T-cell (primary cell): ENCODE results near the gene GOLPH3. TPM values are rescaled to one million over a fixed set of nuclear protein-coding genes. Genes with fewer than 3 reads are reported as not detected.
A peak's percentile ranks its signal among the peaks of the same experiment; 100 is the strongest.

Experiments used
- ATAC-seq, 4 experiments: fragments of 200-7000 bp in 3 of 4; fragments of 150-1000 bp in 1 of 4; cut with Tn5 transposase; replicated peaks in 1 of 4; 1 replicate in 3 of 4; 2 replicates in 1 of 4; pipeline ENCODE4 v1.10.0; 2021; ENCODE audit warnings: moderate library complexity in 3 of 4, mild to moderate bottlenecking in 2 of 4, moderate number of reproducible peaks in 1 of 4
- CTCF ChIA-PET, 2 donors: fragments of 300-600 bp; sonication (Branson Sonifier 250); formaldehyde crosslinking; loops; one replicate each; lab custom pipeline; 2022; ENCODE audit warnings: antibody characterized with exemption in 2 of 2; lab: Charles Lee
- POLR2A ChIA-PET, 2 donors: fragments of 300-600 bp; sonication (Branson Sonifier 250); formaldehyde crosslinking; loops; one replicate each; lab custom pipeline; 2022; ENCODE audit warnings: antibody characterized with exemption in 2 of 2; lab: Charles Lee
- DNase-seq, 35 experiments: peaks; one replicate each; pipeline versions ENCODE4 v3.0.0 to v3.0.0-alpha.2; 2013 to 2023
- H3K27ac ChIP-seq: one replicate; pipeline ENCODE4 v1.5.1; 2013; ENCODE audit warnings: low read length
- H3K27me3 ChIP-seq, 2 experiments: replicated peaks in 1 of 2; 1 replicate in 1 of 2; 2 replicates in 1 of 2; pipeline versions ENCODE4 v1.6.1 to v1.7.0; 2013; ENCODE audit warnings: low read length in 1 of 2, mixed read lengths in 1 of 2; ENCODE audit not compliant: control insufficient read depth in 2 of 2, insufficient read depth in 2 of 2; ENCODE audit errors: extremely low read depth in 1 of 2
- H3K36me3 ChIP-seq, 2 donors: 1 replicate in 1 of 2; 2 replicates in 1 of 2; pipeline versions ENCODE4 v1.6.1 to v1.7.0; 2013; ENCODE audit warnings: low read length in 1 of 2; ENCODE audit not compliant: control insufficient read depth in 2 of 2, insufficient read depth in 1 of 2; ENCODE audit errors: extremely low read depth in 1 of 2
- H3K4me1 ChIP-seq, 2 experiments: 1 replicate in 1 of 2; 2 replicates in 1 of 2; pipeline versions ENCODE4 v1.6.1 to v1.7.0; 2013; ENCODE audit warnings: low read length in 2 of 2, mixed read lengths in 1 of 2; ENCODE audit not compliant: insufficient read depth in 2 of 2, control insufficient read depth in 1 of 2; ENCODE audit errors: extremely low read depth in 1 of 2
- H3K4me3 ChIP-seq, 2 donors: 1 replicate in 1 of 2; 2 replicates in 1 of 2; pipeline versions ENCODE4 v1.5.1 to v1.7.0; 2013; ENCODE audit warnings: mild to moderate bottlenecking in 2 of 2, low read length in 1 of 2, moderate library complexity in 1 of 2; ENCODE audit not compliant: control insufficient read depth in 1 of 2; ENCODE audit errors: extremely low read depth in 1 of 2
- H3K9me3 ChIP-seq: 2 replicates; pipeline ENCODE4 v1.7.0; 2013
- H3K27ac Mint-ChIP-seq, 2 donors: one replicate each; pipeline ENCODE4 v1.8.0; 2020 to 2021; ENCODE audit warnings: mild to moderate bottlenecking in 2 of 2, mixed read lengths in 2 of 2
- H3K27me3 Mint-ChIP-seq, 2 donors: one replicate each; pipeline ENCODE4 v1.8.0; 2021 to 2022; ENCODE audit warnings: mixed read lengths in 2 of 2
- H3K36me3 Mint-ChIP-seq: one replicate; pipeline ENCODE4 v1.8.0; 2021; ENCODE audit warnings: mixed read lengths
- H3K4me1 Mint-ChIP-seq, 3 donors: one replicate each; pipeline ENCODE4 v1.8.0; 2020 to 2022; ENCODE audit warnings: mixed read lengths in 3 of 3, mild to moderate bottlenecking in 1 of 3
- H3K4me3 Mint-ChIP-seq, 3 donors: one replicate each; pipeline ENCODE4 v1.8.0; 2020 to 2022; ENCODE audit warnings: mild to moderate bottlenecking in 3 of 3, mixed read lengths in 3 of 3, moderate library complexity in 3 of 3
- H3K9me3 Mint-ChIP-seq, 3 donors: one replicate each; pipeline ENCODE4 v1.8.0; 2020 to 2022; ENCODE audit warnings: mixed read lengths in 3 of 3
- WGBS: methylation state at CpG from one replicate; pipeline ENCODE4 v1.1.5; 2013; ENCODE audit warnings: missing lambda C conversion rate; ENCODE audit not compliant: insufficient coverage; 5-methylcytosine and 5-hydroxymethylcytosine counted together
- total RNA-seq, 35 experiments: library from RNA in 6 of 35; stranded (reverse) in 6 of 35; fragments of 120-200 nt in 1 of 35; gene quantifications; one replicate each; pipeline versions ENCODE4 v1.2.1 to v1.2.4 and lab custom pipeline; 2013 to 2026

The GOLPH3 gene
- total RNA-seq, 5 donors from 2014 or later (not counting 1 experiment from before 2014, with no cell fraction given): 49.3 to 87.6 (median 73.8) TPM

- ChIA-PET CTCF (interaction anchor here in 1 of 2 donors (0.6 kb wide), 1 partner anchor 585 kb away, joined by 5 read pairs; no protein-coding TSS in a partner anchor), POLR2A (interaction anchor here (0.6 kb wide), 2 partner anchors 22 to 244 kb away, joined by 3 read pairs; no protein-coding TSS in a partner anchor)
- H3K36me3 ChIP-seq: peaks cover 0 to 21% of the 10 kb centered on the region in 2 donors
- H3K27ac Mint-ChIP-seq: no peak overlapping the region
- no peaks in the 10 kb centered on the region for H3K27me3 Mint-ChIP-seq
- peaks cover 43 to 48% (median 46%) of the 10 kb centered on the region in 3 donors for H3K4me1 Mint-ChIP-seq
- ATAC-seq (no peak), DNase-seq (no peak)
- H3K36me3 Mint-ChIP-seq: peaks cover 32% of the 10 kb centered on the region
- H3K9me3 ChIP-seq: no peaks in the 10 kb centered on the region
- no peak overlapping the region for H3K4me3 ChIP-seq
- H3K27ac ChIP-seq: no peak overlapping the region
- no CpG with 5 or more reads among the region's 7 CpGs for WGBS
- H3K9me3 Mint-ChIP-seq: no peaks in the 10 kb centered on the region
- no peak overlapping the region for H3K4me3 Mint-ChIP-seq
- no peaks in the 10 kb centered on the region for H3K27me3 ChIP-seq
- no peaks in the 10 kb centered on the region for H3K4me1 ChIP-seq
Measured at GRCh38 chr5:32136342-32136741, 37.8 kb downstream of the GOLPH3 start.

- peaks cover 39% of the 10 kb centered on the region for H3K36me3 Mint-ChIP-seq
- no peaks in the 10 kb centered on the region for H3K9me3 Mint-ChIP-seq
- ChIA-PET POLR2A (no interaction called here), CTCF (no interaction called here)
- H3K36me3 ChIP-seq: peaks cover 0 to 21% of the 10 kb centered on the region in 2 donors
- DNase-seq: no peak
- no peak overlapping the region for H3K4me3 ChIP-seq
- H3K27me3 Mint-ChIP-seq: no peaks in the 10 kb centered on the region
- no peaks in the 10 kb centered on the region for H3K4me1 ChIP-seq
- peaks cover 43 to 49% (median 48%) of the 10 kb centered on the region in 3 donors for H3K4me1 Mint-ChIP-seq
- H3K27me3 ChIP-seq: no peaks in the 10 kb centered on the region
- no peak for ATAC-seq
- peak overlapping the region in 1 of 2 donors; percentile 44 for H3K27ac Mint-ChIP-seq
- H3K9me3 ChIP-seq: no peaks in the 10 kb centered on the region
- H3K4me3 Mint-ChIP-seq: no peak overlapping the region
- no CpG with 5 or more reads among the region's 1 CpG for WGBS
- H3K27ac ChIP-seq: no peak overlapping the region
Measured at GRCh38 chr5:32135086-32135485, 39.0 kb downstream of the GOLPH3 start.

- no peaks in the 10 kb centered on the region for H3K9me3 ChIP-seq
- H3K4me3 ChIP-seq: no peak overlapping the region
- H3K27ac Mint-ChIP-seq: peak overlapping the region in 1 of 2 donors; percentile 24
- H3K36me3 Mint-ChIP-seq: peaks cover 41% of the 10 kb centered on the region
- peaks cover 37 to 49% (median 43%) of the 10 kb centered on the region in 3 donors for H3K4me1 Mint-ChIP-seq
- CTCF ChIA-PET: interaction anchor here in 1 of 2 donors (0.6 kb wide), 1 partner anchor 14 kb away, joined by 4 read pairs; no protein-coding TSS in a partner anchor
- peaks cover 0 to 8% of the 10 kb centered on the region in 2 experiments for H3K4me1 ChIP-seq
- no peak for DNase-seq
- H3K4me3 Mint-ChIP-seq: no peak overlapping the region
- no peak for ATAC-seq
- POLR2A ChIA-PET: interaction anchor here in 1 of 2 donors (0.7 kb wide), 1 partner anchor 100 kb away, joined by 3 read pairs; no protein-coding TSS in a partner anchor
- H3K27me3 ChIP-seq: no peaks in the 10 kb centered on the region
- no peak overlapping the region for H3K27ac ChIP-seq
- peaks cover 0 to 25% of the 10 kb centered on the region in 2 donors for H3K36me3 ChIP-seq
- no peaks in the 10 kb centered on the region for H3K9me3 Mint-ChIP-seq
- H3K27me3 Mint-ChIP-seq: no peaks in the 10 kb centered on the region
Measured at GRCh38 chr5:32132757-32133156, 41.4 kb downstream of the GOLPH3 start.

GRCh38 chr5:32131604-32132003, 42.5 kb downstream of the GOLPH3 start:
- no peak overlapping the region for H3K4me3 Mint-ChIP-seq
- no CpG with 5 or more reads among the region's 1 CpG for WGBS
- DNase-seq (no peak), ATAC-seq (no peak)
- no peak overlapping the region for H3K27ac ChIP-seq
- POLR2A ChIA-PET: interaction anchor here in 1 of 2 donors (0.5 kb wide), 1 partner anchor 249 kb away, joined by 4 read pairs; no protein-coding TSS in a partner anchor
- no peaks in the 10 kb centered on the region for H3K27me3 Mint-ChIP-seq
- peaks cover 37 to 52% (median 45%) of the 10 kb centered on the region in 3 donors for H3K4me1 Mint-ChIP-seq
- peaks cover 0 to 27% of the 10 kb centered on the region in 2 donors for H3K36me3 ChIP-seq
- H3K9me3 Mint-ChIP-seq: no peaks in the 10 kb centered on the region
- no peak overlapping the region for H3K4me3 ChIP-seq
- no peak overlapping the region for H3K27ac Mint-ChIP-seq
- peaks cover 46% of the 10 kb centered on the region for H3K36me3 Mint-ChIP-seq
- no peaks in the 10 kb centered on the region for H3K9me3 ChIP-seq
- CTCF ChIA-PET: interaction anchor here in 1 of 2 donors (0.5 kb wide), 1 partner anchor 15 kb away, joined by 5 read pairs; no protein-coding TSS in a partner anchor
- no peaks in the 10 kb centered on the region for H3K27me3 ChIP-seq
- H3K4me1 ChIP-seq: peaks cover 0 to 8% of the 10 kb centered on the region in 2 experiments

- H3K27me3 Mint-ChIP-seq: no peaks in the 10 kb centered on the region
- H3K36me3 Mint-ChIP-seq: peaks cover 53% of the 10 kb centered on the region
- ChIA-PET CTCF (interaction anchor here (0.5 to 0.6 kb wide), 2 partner anchors 20 to 31 kb away, joined by 3 read pairs; no protein-coding TSS in a partner anchor), POLR2A (no interaction called here)
- ATAC-seq (no peak), DNase-seq (no peak)
- no peak overlapping the region for H3K4me3 ChIP-seq
- no peaks in the 10 kb centered on the region for H3K9me3 Mint-ChIP-seq
- no peaks in the 10 kb centered on the region for H3K9me3 ChIP-seq
- H3K27me3 ChIP-seq: no peaks in the 10 kb centered on the region
- no peak overlapping the region for H3K4me3 Mint-ChIP-seq
- no CpG with 5 or more reads among the region's 3 CpGs for WGBS
- H3K36me3 ChIP-seq: peaks cover 4 to 35% of the 10 kb centered on the region in 2 donors
- peaks cover 40 to 54% (median 47%) of the 10 kb centered on the region in 3 donors for H3K4me1 Mint-ChIP-seq
- no peak overlapping the region for H3K27ac Mint-ChIP-seq
- H3K4me1 ChIP-seq: peaks cover 0 to 8% of the 10 kb centered on the region in 2 experiments
- no peak overlapping the region for H3K27ac ChIP-seq
Measured at GRCh38 chr5:32130865-32131264, 43.3 kb downstream of the GOLPH3 start.

- no peak for ATAC-seq
Measured at GRCh38 chr5:32129074-32129598, 45.0 kb downstream of the GOLPH3 start.

More at GRCh38 chr5:32129074-32129598, 45.0 kb downstream of the GOLPH3 start:
- peaks cover 0 to 8% of the 10 kb centered on the region in 2 experiments for H3K4me1 ChIP-seq
- no CpG with 5 or more reads among the region's 7 CpGs for WGBS
- Mint-ChIP-seq H3K27me3 (no peaks in the 10 kb centered on the region), H3K27ac (peak overlapping the region in 1 of 2 donors; percentile 17), H3K36me3 (peaks cover 48% of the 10 kb centered on the region), H3K9me3 (no peaks in the 10 kb centered on the region), H3K4me1 (peaks cover 39 to 53% (median 46%) of the 10 kb centered on the region in 3 donors), H3K4me3 (no peak overlapping the region)
- H3K27me3 ChIP-seq: no peaks in the 10 kb centered on the region
- no peaks in the 10 kb centered on the region for H3K9me3 ChIP-seq
- DNase-seq: no peak
- no peak overlapping the region for H3K4me3 ChIP-seq
- POLR2A ChIA-PET: interaction anchor here in 1 of 2 donors (0.5 kb wide), 1 partner anchor 22 kb away, joined by 3 read pairs; no protein-coding TSS in a partner anchor
- no peak overlapping the region for H3K27ac ChIP-seq
- CTCF ChIA-PET: no interaction called here
- H3K36me3 ChIP-seq: peaks cover 4 to 30% of the 10 kb centered on the region in 2 donors
